Ecto neural progenitor cell (in vitro differentiated cells): ENCODE measurements around the gene DTNB.
"Not testable (repeated sequence)": the region's sequence is repeated elsewhere in the genome, so short reads cannot be mapped to it uniquely, and the experiment has no call there.

Source experiments
- DNase-seq: peaks from one replicate; pipeline ENCODE4 v3.0.0-alpha.2; 2018; ENCODE audit warnings: low spot score

DTNB gene

GRCh38 chr2:25623361-25623760, 50.0 kb downstream of the DTNB start:
- DNase-seq = no peak

GRCh38 chr2:25620711-25621110, 52.7 kb downstream of the DTNB start:
- no peak for DNase-seq

- no peak for DNase-seq
Measured at GRCh38 chr2:25620077-25620476, 53.3 kb downstream of the DTNB start.

GRCh38 chr2:25619185-25619584, 54.2 kb downstream of the DTNB start:
- DNase-seq = no peak

GRCh38 chr2:25618676-25619075, 54.7 kb downstream of the DTNB start:
- no peak for DNase-seq

- no peak for DNase-seq
Measured at GRCh38 chr2:25617948-25618646, 55.3 kb downstream of the DTNB start.

GRCh38 chr2:25615920-25616319, 57.5 kb downstream of the DTNB start:
- no peak for DNase-seq

- DNase-seq = no peak
Measured at GRCh38 chr2:25615386-25615785, 58.0 kb downstream of the DTNB start.

- DNase-seq = no peak
Measured at GRCh38 chr2:25614711-25615110, 58.7 kb downstream of the DTNB start.

GRCh38 chr2:25608718-25609117, 64.7 kb downstream of the DTNB start:
- no peak for DNase-seq

- DNase-seq = no peak
Measured at GRCh38 chr2:25606892-25607291, 66.5 kb downstream of the DTNB start.

- no peak for DNase-seq
Measured at GRCh38 chr2:25602333-25602723, 71.0 kb downstream of the DTNB start.

GRCh38 chr2:25601711-25602332, 71.6 kb downstream of the DTNB start:
- DNase-seq = not testable (repeated sequence)

GRCh38 chr2:25598911-25599310, 74.5 kb downstream of the DTNB start:
- no peak for DNase-seq

- no peak for DNase-seq
Measured at GRCh38 chr2:25598332-25598731, 75.0 kb downstream of the DTNB start.

- DNase-seq = no peak
Measured at GRCh38 chr2:25597881-25598280, 75.5 kb downstream of the DTNB start.

GRCh38 chr2:25596516-25597244, 76.7 kb downstream of the DTNB start:
- DNase-seq = no peak

- no peak for DNase-seq
Measured at GRCh38 chr2:25595393-25595792, 78.0 kb downstream of the DTNB start.

- no peak for DNase-seq
Measured at GRCh38 chr2:25594991-25595390, 78.4 kb downstream of the DTNB start.

- DNase-seq = no peak
Measured at GRCh38 chr2:25592766-25593292, 80.5 kb downstream of the DTNB start.

- peak; percentile 51 for DNase-seq
Measured at GRCh38 chr2:25590921-25591505, 82.4 kb downstream of the DTNB start.

- no peak for DNase-seq
Measured at GRCh38 chr2:25589676-25590205, 83.6 kb downstream of the DTNB start.
